NCI-H524 (cell line): ENCODE data around the gene PLEKHJ1.

Source experiments
- DNase-seq, 2 experiments: peaks; one replicate each; lab custom pipeline; 2025; lab: John Stamatoyannopoulos, UW

Gene PLEKHJ1

GRCh38 chr19:2234996-2235380 lies 1.1 kb downstream of the PLEKHJ1 start:
- DNase-seq, result no peak

- no peak for DNase-seq
These were observed 2.4 kb downstream of the PLEKHJ1 start for GRCh38 chr19:2233601-2234280.

- DNase-seq, result no peak
These were observed 3.6 kb downstream of the PLEKHJ1 start for GRCh38 chr19:2232286-2233151.

- DNase-seq, result peak in 1 of 2 experiments; percentile 23
These were observed 4.4 kb downstream of the PLEKHJ1 start for GRCh38 chr19:2231621-2232221.

- DNase-seq, result no peak
These were observed 5.2 kb downstream of the PLEKHJ1 start for GRCh38 chr19:2230807-2231533.

- DNase-seq, result no peak
These were observed 6.0 kb downstream of the PLEKHJ1 start for GRCh38 chr19:2230033-2230531.

- DNase-seq, result no peak
These were observed 6.8 kb downstream of the PLEKHJ1 start for GRCh38 chr19:2229103-2230032.

GRCh38 chr19:2228157-2229030 lies 7.7 kb downstream of the PLEKHJ1 start:
- DNase-seq, result no peak

GRCh38 chr19:2227415-2228156 lies 8.5 kb downstream of the PLEKHJ1 start:
- DNase-seq, result no peak

GRCh38 chr19:2226840-2227360 lies 9.2 kb downstream of the PLEKHJ1 start:
- DNase-seq, result no peak

- DNase-seq, result no peak
These were observed 9.9 kb downstream of the PLEKHJ1 start for GRCh38 chr19:2226051-2226839.

GRCh38 chr19:2225415-2226050 lies 10.6 kb downstream of the PLEKHJ1 start:
- no peak for DNase-seq

- no peak for DNase-seq
These were observed 11.3 kb downstream of the PLEKHJ1 start for GRCh38 chr19:2224754-2225349.

- DNase-seq, result no peak
These were observed 12.2 kb downstream of the PLEKHJ1 start for GRCh38 chr19:2223959-2224358.

- DNase-seq, result no peak
These were observed 12.7 kb downstream of the PLEKHJ1 start for GRCh38 chr19:2223391-2223790.

GRCh38 chr19:2221918-2222317 lies 14.2 kb downstream of the PLEKHJ1 start:
- no peak for DNase-seq

GRCh38 chr19:2221250-2221831 lies 14.8 kb downstream of the PLEKHJ1 start:
- DNase-seq, result no peak
